Fibroblast of lung (primary cell): ENCODE measurements around the gene IGLON5.

Experiments
- EZH2 ChIP-seq: IDR thresholded peaks from 2 replicates; pipeline ENCODE4 v1.5.1; 2012; ENCODE audit warnings: low read length, control low read depth, mild to moderate bottlenecking; ENCODE audit errors: missing control alignments
- TF ChIP-seq, protein P1 (sequence below), 2 donors: IDR thresholded peaks in 1 of 2; conservative IDR thresholded peaks in 1 of 2; 1 replicate in 1 of 2; 2 replicates in 1 of 2; pipeline ENCODE4 v1.5.1; 2011 to 2012; ENCODE audit warnings: low read length in 2 of 2, control low read depth in 1 of 2, inconsistent platforms in 1 of 2, low read depth in 1 of 2, mild to moderate bottlenecking in 1 of 2

DNA sequence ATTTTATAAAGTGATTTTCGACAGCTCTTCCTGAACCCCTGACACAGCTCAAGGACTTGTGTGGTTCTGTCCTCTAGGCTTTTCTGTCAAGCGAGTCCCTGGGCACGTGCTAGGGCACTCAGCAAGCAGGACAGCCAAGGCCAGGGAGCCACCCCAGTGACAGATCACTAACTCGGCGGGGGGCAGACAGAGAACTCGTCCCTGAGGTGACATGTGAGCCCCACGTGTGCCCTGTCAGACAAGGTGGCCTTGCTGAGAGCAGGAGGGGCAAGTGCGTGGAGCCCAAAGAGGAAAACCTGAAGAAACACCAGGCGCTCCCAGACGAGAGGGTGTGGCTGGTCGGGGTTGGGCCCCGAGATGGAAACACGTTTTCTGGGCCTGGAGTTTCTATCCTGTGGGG, 49.8 kb downstream of the IGLON5 start:
- TF ChIP-seq, protein P1, sequence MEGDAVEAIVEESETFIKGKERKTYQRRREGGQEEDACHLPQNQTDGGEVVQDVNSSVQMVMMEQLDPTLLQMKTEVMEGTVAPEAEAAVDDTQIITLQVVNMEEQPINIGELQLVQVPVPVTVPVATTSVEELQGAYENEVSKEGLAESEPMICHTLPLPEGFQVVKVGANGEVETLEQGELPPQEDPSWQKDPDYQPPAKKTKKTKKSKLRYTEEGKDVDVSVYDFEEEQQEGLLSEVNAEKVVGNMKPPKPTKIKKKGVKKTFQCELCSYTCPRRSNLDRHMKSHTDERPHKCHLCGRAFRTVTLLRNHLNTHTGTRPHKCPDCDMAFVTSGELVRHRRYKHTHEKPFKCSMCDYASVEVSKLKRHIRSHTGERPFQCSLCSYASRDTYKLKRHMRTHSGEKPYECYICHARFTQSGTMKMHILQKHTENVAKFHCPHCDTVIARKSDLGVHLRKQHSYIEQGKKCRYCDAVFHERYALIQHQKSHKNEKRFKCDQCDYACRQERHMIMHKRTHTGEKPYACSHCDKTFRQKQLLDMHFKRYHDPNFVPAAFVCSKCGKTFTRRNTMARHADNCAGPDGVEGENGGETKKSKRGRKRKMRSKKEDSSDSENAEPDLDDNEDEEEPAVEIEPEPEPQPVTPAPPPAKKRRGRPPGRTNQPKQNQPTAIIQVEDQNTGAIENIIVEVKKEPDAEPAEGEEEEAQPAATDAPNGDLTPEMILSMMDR (conservative IDR thresholded peaks at IDR 0.05 in 1 of 2, IDR thresholded peaks at IDR 0.05 in 1 of 2; ENCODE audit: low read depth in 1 of 2, low read length in 2 of 2) = no peak
- TF ChIP-seq EZH2 = no peak
